Measurements from ENCODE around the gene JTB. TPM values are rescaled to one million over a fixed set of nuclear protein-coding genes. Genes with fewer than 3 reads are reported as not detected.

Gene JTB
- total RNA-seq, 4 donors from 2014 or later = 88.8 to 303 (median 280) TPM

DNA sequence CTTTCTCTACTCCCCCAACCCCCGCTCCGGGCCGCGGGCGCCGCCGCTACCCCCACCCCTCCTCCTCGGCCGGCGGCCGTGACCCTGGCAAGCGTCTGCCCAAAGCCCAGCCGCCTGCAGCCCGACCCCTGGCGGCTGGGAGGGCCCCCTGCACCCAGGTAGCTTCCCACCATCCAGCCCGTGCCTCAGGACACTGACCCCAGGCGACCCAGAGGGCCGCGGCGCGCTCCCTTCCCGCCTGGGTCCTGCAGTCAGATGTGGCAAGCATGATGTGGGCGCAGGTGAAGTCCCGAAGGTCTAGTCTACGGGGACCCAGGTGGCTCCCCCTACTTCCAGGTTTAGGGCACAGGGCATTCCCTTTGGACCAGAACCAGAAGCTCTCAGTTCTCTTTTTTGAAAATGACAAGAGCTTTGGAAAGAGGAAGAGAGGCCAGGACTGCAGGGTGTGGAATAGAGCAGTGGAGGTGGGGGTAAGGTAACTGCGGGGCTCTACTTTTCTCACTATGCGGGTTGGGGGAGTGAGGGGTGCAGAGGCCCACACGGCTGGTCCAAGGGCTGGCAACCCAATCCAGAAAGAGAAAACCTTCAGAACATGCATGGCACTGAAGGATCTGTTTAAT lies 30.7 kb downstream of the JTB start, which contains the start of gene DENND4B:
Gene DENND4B (minus strand): TSS at position 97 of the 620 bp plus-strand sequence. CDS start 2,344 bp downstream, outside the sequence.
- peak; percentile 86 for DNase-seq
- Histone ChIP-seq H3K36me3 (peaks cover 0 to 38% (median 17%) of the 10 kb centered on the region in 4 donors), H3K9me3 (no peaks in the 10 kb centered on the region), H3K27me3 (no peaks in the 10 kb centered on the region), H3K4me3 (peak within 1 kb of the TSS; percentile 79 to 97 (median 92)), H3K4me1 (peaks cover 0 to 15% (median 11%) of the 10 kb centered on the region in 4 donors), H3K27ac (peak within 1 kb of the TSS; percentile 97 to 99 (median 99))
- TF ChIP-seq POLR2A (IDR thresholded peaks at IDR 0.05) (no peak), POLR2AphosphoS5 (IDR thresholded peaks at IDR 0.05) (peak; percentile 23 to 74 (median 51))
- TF ChIP-seq, protein P1, sequence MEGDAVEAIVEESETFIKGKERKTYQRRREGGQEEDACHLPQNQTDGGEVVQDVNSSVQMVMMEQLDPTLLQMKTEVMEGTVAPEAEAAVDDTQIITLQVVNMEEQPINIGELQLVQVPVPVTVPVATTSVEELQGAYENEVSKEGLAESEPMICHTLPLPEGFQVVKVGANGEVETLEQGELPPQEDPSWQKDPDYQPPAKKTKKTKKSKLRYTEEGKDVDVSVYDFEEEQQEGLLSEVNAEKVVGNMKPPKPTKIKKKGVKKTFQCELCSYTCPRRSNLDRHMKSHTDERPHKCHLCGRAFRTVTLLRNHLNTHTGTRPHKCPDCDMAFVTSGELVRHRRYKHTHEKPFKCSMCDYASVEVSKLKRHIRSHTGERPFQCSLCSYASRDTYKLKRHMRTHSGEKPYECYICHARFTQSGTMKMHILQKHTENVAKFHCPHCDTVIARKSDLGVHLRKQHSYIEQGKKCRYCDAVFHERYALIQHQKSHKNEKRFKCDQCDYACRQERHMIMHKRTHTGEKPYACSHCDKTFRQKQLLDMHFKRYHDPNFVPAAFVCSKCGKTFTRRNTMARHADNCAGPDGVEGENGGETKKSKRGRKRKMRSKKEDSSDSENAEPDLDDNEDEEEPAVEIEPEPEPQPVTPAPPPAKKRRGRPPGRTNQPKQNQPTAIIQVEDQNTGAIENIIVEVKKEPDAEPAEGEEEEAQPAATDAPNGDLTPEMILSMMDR (IDR thresholded peaks at IDR 0.05) = peak; percentile 90 to 98 (median 95)
- 33 to 56% methylated on average over 3 to 4 of the region's 28 CpGs for WGBS, 2 donors (ENCODE audit: low coverage in 1 of 2)
- in situ Hi-C loops (cut with MboI; ENCODE audit: low pct_ligation_motif_present in 1 of 4, low pct_unique_long_range_greater_than_20kb in 1 of 4, low sequenced_read_pairs in 3 of 4) (loop anchor here in 2 of 4 donors (25.0 kb wide), 1 partner anchor 134 kb away; no protein-coding TSS in a partner anchor), intact Hi-C loops (cut with DNase I; ENCODE audit: low total_unique reads) (no loop called here)

DNA sequence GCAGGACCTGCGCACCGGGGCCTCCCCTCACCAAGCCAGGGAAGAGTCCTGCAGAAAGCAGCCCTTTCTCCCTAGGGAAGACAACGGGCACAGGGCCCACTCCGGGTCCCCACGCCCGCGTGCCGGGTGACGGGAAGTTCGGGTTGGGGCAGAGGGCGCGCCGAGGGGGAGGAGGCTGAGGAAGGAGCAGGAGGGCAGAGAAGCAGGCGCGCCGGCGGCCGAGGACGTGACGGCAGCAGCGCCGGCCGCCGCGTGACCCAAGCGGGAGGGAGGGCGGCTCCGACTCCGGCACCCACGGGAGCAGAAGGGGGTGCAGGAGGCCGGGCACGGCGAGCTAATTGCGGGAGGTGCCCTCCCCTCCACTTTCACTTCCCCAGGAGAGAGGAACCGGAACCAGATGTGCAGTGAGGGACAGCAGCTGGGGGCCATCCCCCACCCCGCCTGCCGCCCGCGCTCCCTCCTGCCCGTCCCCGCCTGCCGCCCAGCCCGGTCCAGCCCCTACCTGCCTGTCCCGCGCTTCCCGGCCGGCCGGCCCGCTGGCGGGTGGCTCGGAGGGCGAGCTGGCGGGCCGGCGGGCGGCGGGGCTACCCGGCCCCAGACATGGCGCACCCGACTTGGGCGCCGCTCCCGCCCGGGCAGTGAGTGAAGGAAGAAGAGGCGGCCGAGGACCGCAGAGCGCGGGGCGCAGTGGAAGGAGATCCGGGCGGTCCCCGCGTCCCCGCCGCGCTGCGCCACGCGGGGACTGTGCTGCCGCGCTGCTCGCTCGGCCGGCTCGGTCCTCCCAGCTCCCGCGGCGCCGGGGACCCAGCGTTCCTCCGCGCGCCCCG lies 31.5 kb downstream of the JTB start:
- DNase-seq = peak; percentile 90
- in situ Hi-C loops (cut with MboI; ENCODE audit: low pct_ligation_motif_present in 1 of 4, low pct_unique_long_range_greater_than_20kb in 1 of 4, low sequenced_read_pairs in 3 of 4) = loop anchor here in 2 of 4 donors (25.0 kb wide), 1 partner anchor 134 kb away; no protein-coding TSS in a partner anchor
- intact Hi-C loops (cut with DNase I; ENCODE audit: low total_unique reads) = no loop called here
- WGBS, 2 donors (ENCODE audit: low coverage in 1 of 2) = 1% methylated on average over 24 of the region's 95 CpGs; no CpG with 5 or more reads in 1 of the 2 donors
- Histone ChIP-seq H3K4me1 (peaks cover 0 to 15% (median 11%) of the 10 kb centered on the region in 4 donors), H3K36me3 (peaks cover 0 to 31% (median 14%) of the 10 kb centered on the region in 4 donors), H3K27ac (peak overlapping the region; percentile 97 to 99 (median 99)), H3K9me3 (no peaks in the 10 kb centered on the region), H3K4me3 (peak overlapping the region; percentile 79 to 97 (median 92)), H3K27me3 (no peaks in the 10 kb centered on the region)
- TF ChIP-seq POLR2A (IDR thresholded peaks at IDR 0.05) = peak; percentile 66
- peak; percentile 55 for TF ChIP-seq EP300 (IDR thresholded peaks at IDR 0.05; ENCODE audit: low read depth)
- peak; percentile 80 to 87 (median 83) for TF ChIP-seq POLR2AphosphoS5 (IDR thresholded peaks at IDR 0.05)
- TF ChIP-seq, protein P1 (IDR thresholded peaks at IDR 0.05) = no peak

DNA sequence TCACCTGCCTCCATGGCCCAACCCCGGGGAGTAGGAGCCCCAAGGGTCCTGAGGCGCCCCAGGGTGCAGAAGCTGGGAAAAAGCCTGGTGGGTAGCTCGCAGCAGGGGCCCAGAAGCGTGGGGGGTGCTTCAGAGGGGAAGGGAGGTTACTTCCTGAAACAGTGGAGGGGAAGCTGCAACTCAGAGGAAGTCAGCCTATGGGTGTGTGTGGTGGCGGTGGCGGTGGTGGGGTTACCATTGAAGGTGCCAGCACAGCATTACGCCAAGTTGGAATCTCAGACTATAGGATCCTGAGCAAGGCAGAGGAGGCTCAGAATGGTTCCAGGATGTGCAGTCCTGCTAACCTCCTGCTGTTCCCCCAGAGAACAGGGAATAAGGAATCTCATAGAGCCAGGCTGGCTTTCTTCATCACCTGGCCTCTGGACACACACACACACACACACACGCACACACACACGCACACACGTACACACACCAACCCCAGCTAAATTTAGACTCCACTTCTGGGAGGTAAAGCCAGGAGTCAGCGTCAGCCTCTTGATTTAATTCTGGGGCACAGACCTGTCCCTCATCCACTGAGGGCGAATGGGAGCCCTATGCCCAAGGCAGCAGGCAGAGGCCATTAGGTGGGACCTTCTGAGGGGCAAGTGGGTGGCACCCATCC lies 32.2 kb downstream of the JTB start:
- peak; percentile 65 for DNase-seq
- peak overlapping the region; percentile 79 to 97 (median 92) for H3K4me3 ChIP-seq
- TF ChIP-seq POLR2AphosphoS5 (IDR thresholded peaks at IDR 0.05) = no peak
- TF ChIP-seq, protein P1 (IDR thresholded peaks at IDR 0.05) = peak in 1 of 5 experiments; percentile 7
- H3K36me3 ChIP-seq = peaks cover 0 to 23% (median 10%) of the 10 kb centered on the region in 4 donors
- no peaks in the 10 kb centered on the region for H3K9me3 ChIP-seq
- H3K4me1 ChIP-seq = peaks cover 0 to 15% (median 11%) of the 10 kb centered on the region in 4 donors
- in situ Hi-C loops (cut with MboI; ENCODE audit: low pct_ligation_motif_present in 1 of 4, low pct_unique_long_range_greater_than_20kb in 1 of 4, low sequenced_read_pairs in 3 of 4) (loop anchor here in 2 of 4 donors (25.0 kb wide), 1 partner anchor 133 kb away; no protein-coding TSS in a partner anchor), intact Hi-C loops (cut with DNase I; ENCODE audit: low total_unique reads) (no loop called here)
- H3K27me3 ChIP-seq = no peaks in the 10 kb centered on the region
- WGBS, 2 donors (ENCODE audit: low coverage in 1 of 2) = 10 to 60% methylated on average over 3 to 12 of the region's 12 CpGs
- H3K27ac ChIP-seq = peak overlapping the region; percentile 97 to 99 (median 99)

All from transverse colon (tissue), 4 donors.